T1000 (cell line): Measurements from ENCODE around the gene MPZL1.
"Not testable (repeated sequence)": the region's sequence is repeated elsewhere in the genome, so short reads cannot be mapped to it uniquely, and the experiment has no call there.

Source experiments
- DNase-seq: peaks from one replicate; lab custom pipeline; 2025; ENCODE audit warnings: mixed read lengths; lab: John Stamatoyannopoulos, UW

The MPZL1 gene

DNA sequence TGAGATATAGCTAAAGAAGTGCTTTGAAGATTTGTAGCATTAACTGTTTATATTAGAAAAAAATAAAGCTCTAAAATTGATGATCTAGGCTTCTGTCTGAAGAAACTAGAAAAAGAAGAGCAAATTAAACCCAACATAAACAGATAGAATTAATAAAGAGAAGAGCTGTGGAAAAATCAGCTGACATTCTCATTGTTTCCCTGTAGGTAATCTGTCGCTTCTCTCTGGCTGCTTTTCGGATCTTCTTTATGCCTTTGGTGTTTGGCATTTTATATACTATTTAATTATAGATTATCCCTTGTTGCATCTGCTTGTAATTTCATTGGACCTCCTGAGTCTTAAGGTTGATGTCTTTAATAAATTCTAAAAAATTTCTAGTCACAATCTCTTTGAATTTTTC lies 59.8 kb downstream of the MPZL1 start:
- DNase-seq: no peak

DNA sequence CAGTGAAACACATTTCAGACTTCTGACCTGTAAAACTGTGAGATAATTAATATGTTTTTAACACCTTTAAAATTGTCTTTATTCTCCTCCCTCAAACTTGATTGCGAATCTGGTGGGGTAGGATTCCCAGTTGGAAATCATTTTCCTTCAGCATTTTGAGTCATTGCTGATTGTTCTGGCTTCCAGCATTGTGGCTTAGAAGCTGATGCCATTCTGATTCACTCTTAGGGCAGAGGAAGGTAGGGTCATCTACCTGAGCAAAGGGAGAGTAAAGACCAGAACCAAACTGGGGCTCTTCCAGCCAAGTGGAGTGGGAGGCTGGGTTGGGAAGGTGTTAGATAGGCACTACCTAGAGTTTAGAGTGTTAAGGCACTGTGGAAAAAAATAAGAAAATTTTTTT lies 61.2 kb downstream of the MPZL1 start:
- no peak for DNase-seq

- no peak for DNase-seq
These were observed 63.2 kb downstream of the MPZL1 start for GRCh38 chr1:167784876-167785550.

GRCh38 chr1:167786502-167786901 lies 64.7 kb downstream of the MPZL1 start:
- DNase-seq: no peak

DNA sequence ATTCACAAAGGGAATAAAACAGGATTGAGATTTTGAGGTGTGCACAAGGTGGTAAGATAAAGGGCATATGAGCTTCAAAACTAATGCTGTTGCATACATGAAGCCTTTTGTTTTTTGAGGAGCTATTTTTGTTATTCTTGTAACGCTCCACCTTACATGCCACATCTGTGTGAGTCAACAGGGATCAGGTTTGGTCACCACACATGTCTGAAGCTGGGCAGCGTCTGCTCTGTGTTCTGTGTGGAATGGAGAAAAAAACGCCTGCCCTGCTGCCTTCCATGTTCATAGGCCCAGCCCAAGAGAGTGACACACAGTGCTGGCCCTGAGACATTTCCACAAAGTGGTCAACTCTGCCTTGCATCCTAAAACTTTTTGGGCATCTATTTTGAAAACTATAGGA lies 67.7 kb downstream of the MPZL1 start:
- DNase-seq: no peak

DNA sequence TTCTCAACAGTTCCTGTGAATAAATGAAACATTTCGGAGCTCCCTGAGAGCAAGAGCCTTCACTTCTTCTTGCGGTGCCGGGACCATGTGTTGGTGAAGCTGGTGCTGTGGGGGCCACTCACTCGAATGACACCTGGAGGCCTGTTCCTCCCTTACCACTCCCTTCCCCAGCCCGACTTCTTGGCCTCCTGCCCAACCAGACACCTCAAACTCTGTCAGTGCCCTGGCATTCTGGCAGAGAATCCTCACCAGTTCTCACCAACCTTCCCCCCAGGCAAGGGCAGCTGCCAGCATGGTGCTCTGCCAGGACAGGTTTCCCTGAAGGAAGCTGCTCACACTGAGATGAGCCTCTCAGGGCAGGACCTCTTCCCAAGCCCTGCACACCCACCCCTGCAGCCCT lies 68.3 kb downstream of the MPZL1 start:
- DNase-seq: no peak

GRCh38 chr1:167791281-167792187 lies 69.8 kb downstream of the MPZL1 start:
- DNase-seq: no peak

GRCh38 chr1:167792188-167792565 lies 70.4 kb downstream of the MPZL1 start:
- DNase-seq: no peak

DNA sequence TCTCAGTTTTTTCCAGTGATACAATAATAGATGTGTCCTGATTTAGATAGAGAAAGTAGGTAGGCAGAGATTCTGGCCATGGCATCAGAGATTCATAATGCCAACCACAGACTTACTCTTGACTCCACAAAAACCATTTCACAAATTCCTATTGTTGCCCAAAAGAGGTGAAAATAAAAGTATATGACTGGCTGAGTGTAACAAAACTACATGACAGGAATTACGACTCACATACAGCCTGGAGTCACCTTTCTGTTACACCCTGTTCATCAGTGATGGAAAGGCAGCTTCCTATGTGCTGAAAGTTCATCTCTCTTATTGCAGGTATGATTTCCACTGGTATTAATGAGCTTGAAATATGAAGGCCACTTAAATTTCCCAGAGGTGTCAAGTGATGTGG lies 72.3 kb downstream of the MPZL1 start:
- DNase-seq: no peak

DNA sequence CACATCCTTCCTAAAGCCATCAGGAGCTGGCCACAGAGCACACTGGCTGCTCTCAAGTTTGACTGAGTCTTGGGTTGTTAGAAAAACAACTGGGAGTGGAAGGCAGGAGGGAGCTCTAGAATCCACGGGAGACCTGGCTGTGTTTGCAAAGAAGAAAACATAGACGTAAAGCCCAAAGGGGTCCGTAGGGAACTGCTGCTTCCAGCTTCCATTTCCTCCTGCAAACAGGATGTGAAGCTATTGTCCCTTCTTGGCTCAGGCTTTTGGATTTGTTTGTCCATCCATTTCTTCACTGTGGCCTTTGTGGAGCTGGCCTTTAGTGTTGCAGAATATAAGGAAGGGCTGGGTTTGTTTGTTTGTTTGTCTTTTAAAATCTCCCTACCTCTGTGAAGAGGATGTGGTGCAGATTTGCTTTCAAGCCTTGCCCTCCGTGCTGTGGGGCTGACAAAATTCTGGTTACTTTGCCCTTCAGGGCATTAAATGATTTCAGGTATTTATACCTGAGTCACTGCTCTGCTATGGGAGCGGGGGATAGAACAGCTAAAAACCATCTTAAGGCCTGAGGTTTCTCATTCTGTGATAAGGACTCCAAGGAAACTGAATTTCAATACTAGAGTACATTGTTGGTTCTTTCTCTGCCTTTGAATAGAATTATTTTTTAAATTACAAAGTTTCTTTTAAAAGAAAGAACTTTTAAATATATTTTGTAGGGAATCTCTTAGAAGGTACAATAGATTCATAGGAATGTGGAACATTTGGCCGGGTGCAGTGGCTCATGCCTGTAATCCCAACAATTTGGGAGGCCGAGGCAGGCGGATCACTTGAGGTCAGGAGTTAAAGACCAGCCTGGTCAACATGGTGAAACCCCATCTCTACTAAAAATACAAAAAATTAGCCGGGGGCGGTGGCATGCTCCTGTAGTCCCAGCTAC lies 74.3 kb downstream of the MPZL1 start:
- DNase-seq: no peak

GRCh38 chr1:167797015-167797414 lies 75.2 kb downstream of the MPZL1 start:
- peak; percentile 76 for DNase-seq

- DNase-seq: no peak
These were observed 77.2 kb downstream of the MPZL1 start for GRCh38 chr1:167798952-167799351.

GRCh38 chr1:167799747-167800146 lies 78.0 kb downstream of the MPZL1 start:
- DNase-seq: no peak

DNA sequence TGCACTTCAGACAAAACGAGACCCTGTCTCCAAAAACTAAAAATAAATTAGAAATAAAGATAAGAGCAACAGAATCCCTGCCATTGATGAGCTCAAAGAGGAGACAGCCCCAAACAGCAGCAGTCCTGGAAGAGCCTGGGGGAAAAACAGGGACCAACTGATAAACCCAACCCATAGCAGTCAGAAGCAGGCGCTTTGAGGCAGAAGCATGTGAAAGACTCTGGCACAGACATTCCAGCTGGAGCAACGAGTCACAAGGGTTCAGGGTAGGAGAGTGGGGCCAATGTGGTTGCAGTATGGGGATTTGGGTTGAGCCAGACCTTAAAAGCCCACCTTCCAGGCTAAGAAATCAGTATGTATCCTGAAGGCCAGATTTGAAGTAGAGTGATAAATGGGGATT lies 78.5 kb downstream of the MPZL1 start:
- no peak for DNase-seq

GRCh38 chr1:167802235-167802634 lies 80.5 kb downstream of the MPZL1 start:
- DNase-seq: no peak

DNA sequence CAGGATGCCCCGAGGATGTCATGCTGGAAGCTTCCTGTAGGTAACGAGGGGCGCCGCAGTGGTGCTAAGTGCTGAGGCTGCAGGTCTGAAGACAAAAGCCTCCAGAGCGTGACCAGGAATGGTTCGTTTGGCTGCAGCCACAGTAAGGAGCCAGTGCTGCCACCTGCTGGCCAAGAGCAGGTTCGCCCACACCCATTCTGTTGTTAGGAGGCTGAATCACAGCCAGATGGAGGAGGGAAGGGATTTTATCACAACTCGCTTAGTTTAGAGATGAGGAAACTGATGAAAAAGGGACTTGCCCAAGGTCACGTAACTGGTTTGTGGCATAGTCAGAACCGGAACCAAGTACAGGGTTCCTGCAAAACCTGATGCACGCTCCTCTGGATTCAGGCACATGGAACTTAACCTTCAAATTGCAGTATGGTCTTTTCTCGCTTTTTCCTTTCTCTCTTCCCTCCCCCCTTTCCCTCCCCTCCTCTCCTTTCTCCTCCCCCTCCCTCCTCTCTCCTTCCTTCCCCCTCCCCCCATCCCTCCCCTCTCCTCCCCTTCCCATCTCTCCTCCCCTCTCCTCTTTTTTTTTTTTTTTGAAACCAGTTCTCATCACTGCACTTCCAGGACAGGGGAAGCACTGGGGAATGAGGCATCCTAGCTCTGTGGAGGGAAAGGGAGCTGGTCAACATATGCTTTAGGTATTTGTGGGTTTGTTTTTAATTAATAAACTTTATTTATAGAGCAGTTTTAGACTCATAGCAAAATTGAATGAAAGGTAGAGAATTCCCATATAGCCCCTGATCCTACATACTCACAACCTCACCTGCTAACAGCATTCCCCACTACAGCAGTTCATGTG lies 81.8 kb downstream of the MPZL1 start:
- peak; percentile 82 for DNase-seq

GRCh38 chr1:167805041-167805556 lies 83.3 kb downstream of the MPZL1 start:
- no peak for DNase-seq

DNA sequence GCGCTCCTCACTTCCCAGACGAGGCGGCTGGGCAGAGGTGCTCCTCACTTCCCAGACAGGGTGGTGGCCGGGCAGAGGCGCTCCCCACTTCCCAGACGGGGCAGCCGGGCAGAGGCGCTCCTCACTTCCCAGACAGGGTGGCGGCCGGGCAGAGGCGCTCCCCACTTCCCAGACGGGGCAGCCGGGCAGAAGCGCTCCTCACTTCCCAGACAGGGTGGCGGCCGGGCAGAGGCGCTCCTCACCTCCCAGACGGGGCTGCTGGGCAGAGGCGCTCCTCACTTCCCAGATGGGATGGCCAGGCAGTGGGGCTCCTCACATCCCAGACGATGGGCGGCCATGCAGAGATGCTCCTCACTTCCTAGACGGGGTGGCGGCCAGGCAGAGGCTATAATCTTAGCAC lies 84.5 kb downstream of the MPZL1 start:
- not testable (repeated sequence) for DNase-seq

- DNase-seq: not testable (repeated sequence)
These were observed 84.9 kb downstream of the MPZL1 start for GRCh38 chr1:167806676-167807075.

DNA sequence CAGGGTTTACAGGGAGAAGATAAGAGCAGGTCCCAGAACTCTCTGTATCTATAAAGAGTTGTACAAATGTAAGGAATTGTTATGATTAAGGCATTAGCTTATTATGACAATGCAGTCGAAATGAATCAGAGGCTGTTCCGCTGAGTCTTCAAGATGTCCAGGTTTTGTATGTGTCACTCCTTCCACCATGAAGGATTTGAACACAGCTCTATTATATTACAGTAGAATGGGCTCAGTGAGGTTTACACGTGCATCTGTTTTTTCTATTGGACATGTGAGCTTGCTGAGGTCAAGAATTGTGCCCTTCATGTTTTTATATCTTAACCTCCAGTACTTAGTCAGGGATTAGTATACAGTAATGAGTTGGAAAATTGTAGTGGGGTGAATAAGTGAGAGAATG lies 86.3 kb downstream of the MPZL1 start:
- DNase-seq: no peak

DNA sequence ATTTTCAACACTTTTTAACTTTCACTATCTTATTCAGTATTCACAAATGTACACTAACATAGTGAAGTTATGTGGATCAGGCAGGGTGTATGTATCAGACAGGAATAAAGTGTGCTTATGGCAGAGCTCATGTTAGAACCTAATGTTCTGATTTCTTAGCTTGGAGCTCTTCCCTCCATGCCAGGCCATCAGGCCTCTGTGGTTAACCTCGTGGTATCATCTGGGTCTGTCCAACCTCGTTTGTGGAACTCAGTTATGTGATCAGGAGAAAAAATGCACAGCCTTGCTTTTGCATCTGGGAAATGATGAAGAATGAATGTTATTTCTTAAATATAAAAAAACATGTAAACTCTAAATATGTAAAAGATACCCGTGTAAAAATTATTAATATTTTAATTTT lies 86.9 kb downstream of the MPZL1 start:
- DNase-seq: no peak
